Astrocyte of the spinal cord (primary cell): ENCODE measurements around the gene TAS2R5.
A peak's percentile ranks its signal among the peaks of the same experiment; 100 is the strongest.
"Not testable (repeated sequence)": the region's sequence is repeated elsewhere in the genome, so short reads cannot be mapped to it uniquely, and the experiment has no call there.

ENCODE experiments used
- DNase-seq: peaks from one replicate; pipeline ENCODE4 v3.0.0; 2011; ENCODE audit warnings: low read depth, low spot score
- H3K4me3 ChIP-seq: 2 replicates; pipeline ENCODE4 v1.5.1; 2011; ENCODE audit warnings: low read depth, mild to moderate bottlenecking, low read length, moderate library complexity
- CTCF ChIP-seq: IDR thresholded peaks from 2 replicates; pipeline ENCODE4 v1.5.1; 2012; ENCODE audit warnings: low read depth, mild to moderate bottlenecking, low read length, inconsistent platforms
- in situ Hi-C: cut with HindIII; loops from 2 replicates; pipeline ENCODE4 v1.10.0; 2017; ENCODE audit warnings: low sequenced_read_pairs

The TAS2R5 gene

GRCh38 chr7:141763797-141764196, 26.2 kb upstream of the TAS2R5 start, which contains the start of gene TAS2R3:
Gene TAS2R3, plus strand, starts transcription at chr7:141764097. Its CDS starts 62 bp downstream, at chr7:141764159.
- in situ Hi-C loops: no loop called here

GRCh38 chr7:141770083-141770583, 19.9 kb upstream of the TAS2R5 start:
- H3K4me3 ChIP-seq, DNase-seq, in situ Hi-C loops: not testable (repeated sequence)

More at GRCh38 chr7:141763797-141764196, 26.2 kb upstream of the TAS2R5 start, which contains the start of gene TAS2R3:
- no peak for TF ChIP-seq CTCF
- H3K4me3 ChIP-seq: no peak within 1 kb of the TSS
- DNase-seq: no peak

GRCh38 chr7:141776374-141776773, 13.6 kb upstream of the TAS2R5 start, which contains the start of gene TAS2R4:
Gene TAS2R4, plus strand, starts transcription at chr7:141776674. Its CDS starts 1,815 bp downstream, at chr7:141778489.
- in situ Hi-C loops: no loop called here
- no peak for TF ChIP-seq CTCF

GRCh38 chr7:141785706-141786552, 4.1 kb upstream of the TAS2R5 start:
- H3K4me3 ChIP-seq: no peak overlapping the region
- peak; percentile 63 for DNase-seq
- in situ Hi-C loops: no loop called here
- TF ChIP-seq CTCF: peak; percentile 83

More at GRCh38 chr7:141776374-141776773, 13.6 kb upstream of the TAS2R5 start, which contains the start of gene TAS2R4:
- H3K4me3 ChIP-seq: no peak within 1 kb of the TSS
- DNase-seq: no peak

- in situ Hi-C loops: no loop called here
- H3K4me3 ChIP-seq: no peak overlapping the region
- DNase-seq: no peak
- no peak for TF ChIP-seq CTCF
Measured at GRCh38 chr7:141788296-141788695, 1.7 kb upstream of the TAS2R5 start.

- no peak overlapping the region for H3K4me3 ChIP-seq
- TF ChIP-seq CTCF: no peak
- in situ Hi-C loops: no loop called here
- no peak for DNase-seq
Measured at GRCh38 chr7:141792526-141792925, 2.5 kb downstream of the TAS2R5 start.

- TF ChIP-seq CTCF: no peak
- in situ Hi-C loops: no loop called here
- no peak for DNase-seq
- no peak overlapping the region for H3K4me3 ChIP-seq
Measured at GRCh38 chr7:141820067-141820466, 30.1 kb downstream of the TAS2R5 start.

- DNase-seq, in situ Hi-C loops, H3K4me3 ChIP-seq: not testable (repeated sequence)
Measured at GRCh38 chr7:141822432-141822831, 32.4 kb downstream of the TAS2R5 start.
